ENCODE data around the gene NPM3.

NPM3 gene

GRCh38 chr10:101774589-101775272 is 8.5 kb downstream of the NPM3 start:
- no peak for DNase-seq (ENCODE audit: low read depth in 2 of 2)

GRCh38 chr10:101773923-101774588 is 9.2 kb downstream of the NPM3 start:
- no peak for DNase-seq (ENCODE audit: low read depth in 2 of 2)

- no peak for DNase-seq (ENCODE audit: low read depth in 2 of 2)
Measured at GRCh38 chr10:101772895-101773761, 10.1 kb downstream of the NPM3 start.

- no peak for DNase-seq (ENCODE audit: low read depth in 2 of 2)
Measured at GRCh38 chr10:101772017-101772894, 11.0 kb downstream of the NPM3 start.

- no peak for DNase-seq (ENCODE audit: low read depth in 2 of 2)
Measured at GRCh38 chr10:101771380-101771779, 11.9 kb downstream of the NPM3 start.

- DNase-seq (ENCODE audit: low read depth in 2 of 2), result no peak
Measured at GRCh38 chr10:101770331-101771215, 12.7 kb downstream of the NPM3 start.

GRCh38 chr10:101769541-101770180 is 13.6 kb downstream of the NPM3 start:
- DNase-seq (ENCODE audit: low read depth in 2 of 2), result no peak

GRCh38 chr10:101768791-101769170 is 14.5 kb downstream of the NPM3 start:
- no peak for DNase-seq (ENCODE audit: low read depth in 2 of 2)

GRCh38 chr10:101767966-101768790 is 15.1 kb downstream of the NPM3 start:
- DNase-seq (ENCODE audit: low read depth in 2 of 2), result no peak

GRCh38 chr10:101767600-101767945 is 15.7 kb downstream of the NPM3 start:
- no peak for DNase-seq (ENCODE audit: low read depth in 2 of 2)

GRCh38 chr10:101766753-101767599 is 16.3 kb downstream of the NPM3 start:
- DNase-seq (ENCODE audit: low read depth in 2 of 2), result no peak

- no peak for DNase-seq (ENCODE audit: low read depth in 2 of 2)
Measured at GRCh38 chr10:101766306-101766705, 16.9 kb downstream of the NPM3 start.

GRCh38 chr10:101763141-101763846 is 20.0 kb downstream of the NPM3 start:
- DNase-seq (ENCODE audit: low read depth in 2 of 2), result no peak

GRCh38 chr10:101762736-101763135 is 20.5 kb downstream of the NPM3 start:
- DNase-seq (ENCODE audit: low read depth in 2 of 2), result no peak

- no peak for DNase-seq (ENCODE audit: low read depth in 2 of 2)
Measured at GRCh38 chr10:101761226-101761625, 22.0 kb downstream of the NPM3 start.

GRCh38 chr10:101760510-101760909 is 22.7 kb downstream of the NPM3 start:
- DNase-seq (ENCODE audit: low read depth in 2 of 2), result no peak

GRCh38 chr10:101759309-101760247 is 23.7 kb downstream of the NPM3 start:
- no peak for DNase-seq (ENCODE audit: low read depth in 2 of 2)

Data from stimulated activated CD8-positive, alpha-beta memory T cell treated with anti-CD3 and anti-CD28 coated beads, Interleukin-2, amount 100 ng/mL, for 48 hours (primary cell).